ENCODE results near the gene RNF5.
"Not testable (repeated sequence)": the region's sequence is repeated elsewhere in the genome, so short reads cannot be mapped to it uniquely, and the experiment has no call there.

Gene RNF5

GRCh38 chr6:32189742-32190053 is 11.5 kb downstream of the RNF5 start:
- H3K36me3 Mint-ChIP-seq, result peaks cover 13% of the 10 kb centered on the region
- H3K9me3 Mint-ChIP-seq, result no peaks in the 10 kb centered on the region
- peak overlapping the region; percentile 78 for H3K27ac Mint-ChIP-seq
- peaks cover 71% of the 10 kb centered on the region for H3K4me1 Mint-ChIP-seq
- H3K4me3 Mint-ChIP-seq, result peak overlapping the region; percentile 95
- no peaks in the 10 kb centered on the region for H3K27me3 Mint-ChIP-seq

- H3K36me3 Mint-ChIP-seq, result peaks cover 13% of the 10 kb centered on the region
- peak within 1 kb of the TSS; percentile 95 for H3K4me3 Mint-ChIP-seq
- no peaks in the 10 kb centered on the region for H3K9me3 Mint-ChIP-seq
- H3K4me1 Mint-ChIP-seq, result peaks cover 76% of the 10 kb centered on the region
- H3K27ac Mint-ChIP-seq, result peak within 1 kb of the TSS; percentile 97
- no peaks in the 10 kb centered on the region for H3K27me3 Mint-ChIP-seq
Measured at GRCh38 chr6:32190054-32190851, 12.0 kb downstream of the RNF5 start, which contains the start of gene PBX2. TSS of gene PBX2 (minus strand) at chr6:32190202. CDS start at chr6:32189915, 287 bp downstream.

- Mint-ChIP-seq H3K36me3 (peaks cover 13% of the 10 kb centered on the region), H3K4me3 (peak overlapping the region; percentile 95), H3K27me3 (no peaks in the 10 kb centered on the region), H3K4me1 (peaks cover 71% of the 10 kb centered on the region), H3K9me3 (no peaks in the 10 kb centered on the region), H3K27ac (peak overlapping the region; percentile 97)
Measured at GRCh38 chr6:32190911-32191677, 12.9 kb downstream of the RNF5 start.

DNA sequence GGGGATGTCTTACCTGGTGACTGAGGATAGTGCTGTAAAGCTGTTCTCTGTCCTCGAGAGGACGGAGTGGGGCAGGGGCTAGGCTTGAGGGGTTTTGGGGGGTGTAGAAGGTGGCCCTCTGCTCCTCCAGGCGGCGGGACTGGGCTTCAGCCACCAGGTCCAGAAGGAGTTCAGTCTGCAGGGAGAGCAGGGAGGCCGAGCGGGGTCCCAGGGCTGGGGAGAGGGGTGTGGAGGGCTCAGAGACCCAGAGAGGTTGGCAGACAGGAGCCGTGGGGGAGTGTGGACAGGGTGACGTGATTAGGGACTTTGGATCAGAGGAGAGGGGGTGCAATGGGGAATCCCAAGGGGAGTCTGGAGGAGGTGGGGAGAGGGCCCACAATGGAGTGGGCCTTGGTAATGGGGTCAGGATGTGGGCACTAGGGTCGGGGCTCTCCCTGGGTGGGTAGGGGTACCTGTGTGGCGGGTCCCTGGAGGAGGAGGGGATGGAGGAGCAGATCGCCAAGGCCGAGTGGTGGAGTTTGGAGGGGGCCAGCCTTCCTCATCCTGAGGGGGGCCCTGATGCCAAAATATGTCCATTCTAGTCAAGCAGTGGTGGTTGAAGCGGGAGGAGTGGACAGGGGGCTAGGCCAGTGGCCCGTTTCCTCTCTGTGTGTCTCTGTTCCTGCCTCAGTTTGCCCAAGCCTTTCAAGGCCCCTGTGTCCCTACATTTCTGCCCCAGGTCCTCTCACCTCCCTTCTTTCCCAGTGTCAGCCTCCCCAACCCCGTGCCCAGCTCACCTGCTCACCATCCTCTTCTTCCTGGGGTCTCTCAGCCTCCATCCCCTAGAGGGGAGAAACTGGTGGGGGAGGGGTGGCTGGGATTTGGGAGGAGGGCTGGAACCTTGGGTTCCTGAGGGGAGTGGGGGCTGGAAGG is 13.7 kb downstream of the RNF5 start:
- Mint-ChIP-seq H3K27me3 (no peaks in the 10 kb centered on the region), H3K4me1 (peaks cover 71% of the 10 kb centered on the region), H3K36me3 (peaks cover 10% of the 10 kb centered on the region), H3K4me3 (peak overlapping the region; percentile 95), H3K27ac (peak overlapping the region; percentile 97), H3K9me3 (no peaks in the 10 kb centered on the region)

- no peaks in the 10 kb centered on the region for H3K9me3 Mint-ChIP-seq
- peak within 1 kb of the TSS; percentile 97 for H3K27ac Mint-ChIP-seq
- peaks cover 7% of the 10 kb centered on the region for H3K36me3 Mint-ChIP-seq
- H3K4me3 Mint-ChIP-seq, result peak within 1 kb of the TSS; percentile 95
- no peaks in the 10 kb centered on the region for H3K27me3 Mint-ChIP-seq
- H3K4me1 Mint-ChIP-seq, result peaks cover 67% of the 10 kb centered on the region
Measured at GRCh38 chr6:32192608-32193039, 14.4 kb downstream of the RNF5 start, which contains the start of gene GPSM3. TSS of gene GPSM3 (minus strand) at chr6:32192643. CDS start at chr6:32192513, 130 bp downstream.

DNA sequence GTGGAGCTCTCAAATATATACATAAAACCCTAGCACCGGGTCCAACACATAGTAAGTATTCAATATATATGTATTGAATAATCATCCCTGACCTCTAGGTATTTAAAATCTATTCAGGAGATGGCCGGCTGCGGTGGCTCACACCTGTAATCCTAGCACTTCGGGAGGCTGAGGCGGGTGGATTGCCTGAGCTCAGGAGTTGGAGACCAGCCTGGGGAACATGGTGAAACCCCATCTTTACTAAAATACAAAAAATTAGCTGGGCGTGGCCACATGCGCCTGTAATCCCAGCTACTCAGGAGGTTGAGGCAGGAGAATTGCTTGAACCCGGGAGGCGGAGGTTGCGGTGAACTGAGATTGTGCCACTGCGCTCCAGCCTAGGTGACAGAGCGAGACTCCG is 14.9 kb downstream of the RNF5 start:
- H3K27me3 Mint-ChIP-seq, H3K9me3 Mint-ChIP-seq, H3K36me3 Mint-ChIP-seq: not testable (repeated sequence)
- Mint-ChIP-seq H3K27ac (peak overlapping the region; percentile 97), H3K4me3 (peak overlapping the region; percentile 95), H3K4me1 (peaks cover 62% of the 10 kb centered on the region)

DNA sequence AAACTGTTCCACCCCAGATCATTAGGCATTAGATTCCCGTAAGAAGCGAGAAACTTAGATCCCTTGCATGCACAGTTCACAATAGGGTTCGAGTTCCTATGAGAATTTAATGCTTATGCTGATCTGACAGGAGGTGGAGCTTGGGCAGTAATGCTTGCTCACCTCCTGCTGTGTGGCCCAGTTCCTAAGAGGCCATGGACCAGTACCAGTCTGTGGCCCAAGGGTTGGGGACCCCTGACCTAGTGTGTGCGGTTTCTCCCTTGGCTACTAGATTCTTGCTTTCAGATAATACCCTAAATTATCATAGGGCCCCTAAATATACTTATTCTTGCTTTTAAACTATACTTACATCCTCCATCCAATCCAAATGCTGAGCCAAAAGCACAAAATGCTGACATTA is 16.2 kb downstream of the RNF5 start:
- Mint-ChIP-seq H3K4me3 (peak overlapping the region; percentile 95), H3K36me3 (peaks cover 3% of the 10 kb centered on the region), H3K27me3 (no peaks in the 10 kb centered on the region), H3K9me3 (no peaks in the 10 kb centered on the region), H3K27ac (peak overlapping the region; percentile 97), H3K4me1 (peaks cover 49% of the 10 kb centered on the region)

DNA sequence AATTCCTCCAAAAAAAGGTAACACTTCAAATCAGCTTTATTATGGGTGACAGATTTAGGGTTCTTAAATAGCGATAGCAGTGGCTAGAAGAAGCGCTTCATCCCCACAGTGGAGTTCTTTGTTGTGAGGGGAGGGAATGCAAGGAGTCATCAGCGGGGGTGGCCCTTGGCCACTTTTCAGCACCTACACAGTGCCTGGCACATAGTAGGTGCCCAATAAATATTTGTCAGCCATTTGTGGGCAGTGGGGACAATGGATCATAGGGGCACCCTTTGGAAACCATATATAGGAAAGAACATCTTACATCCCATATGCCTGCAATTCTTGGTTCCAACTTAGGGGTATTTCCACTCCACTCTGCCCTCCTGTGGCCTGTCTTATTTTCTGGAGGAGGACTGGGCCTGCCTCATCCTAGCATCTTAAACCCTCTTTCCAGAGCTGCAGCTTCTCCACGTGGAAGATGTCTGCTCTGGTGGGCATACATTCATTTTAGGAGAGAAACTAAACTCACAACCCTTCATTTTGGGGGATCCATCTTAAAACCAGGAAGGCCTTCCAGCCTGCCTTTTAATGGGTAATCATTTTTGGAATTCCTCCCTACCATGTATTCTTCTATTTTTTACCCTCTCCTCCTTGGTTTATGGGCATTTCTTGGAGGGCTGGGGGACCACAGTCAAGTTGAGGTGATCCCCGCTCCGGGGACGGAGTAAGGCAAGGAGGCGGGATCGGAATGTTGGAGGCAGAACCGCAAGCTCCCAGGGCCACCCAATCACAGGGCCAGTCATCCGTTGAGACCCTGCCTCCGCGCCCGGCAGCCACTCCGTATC is 16.8 kb downstream of the RNF5 start:
- peaks cover 3% of the 10 kb centered on the region for H3K36me3 Mint-ChIP-seq
- H3K4me3 Mint-ChIP-seq, result peak overlapping the region; percentile 95
- peak overlapping the region; percentile 97 for H3K27ac Mint-ChIP-seq
- H3K9me3 Mint-ChIP-seq, result no peaks in the 10 kb centered on the region
- no peaks in the 10 kb centered on the region for H3K27me3 Mint-ChIP-seq
- peaks cover 49% of the 10 kb centered on the region for H3K4me1 Mint-ChIP-seq

GRCh38 chr6:32195652-32195901 is 17.4 kb downstream of the RNF5 start:
- Mint-ChIP-seq H3K36me3 (peaks cover 3% of the 10 kb centered on the region), H3K4me3 (peak overlapping the region; percentile 95), H3K9me3 (no peaks in the 10 kb centered on the region), H3K27ac (peak overlapping the region; percentile 97), H3K4me1 (peaks cover 49% of the 10 kb centered on the region), H3K27me3 (no peaks in the 10 kb centered on the region)

- Mint-ChIP-seq H3K4me1 (peaks cover 47% of the 10 kb centered on the region), H3K9me3 (no peaks in the 10 kb centered on the region), H3K4me3 (peak overlapping the region; percentile 95), H3K27ac (peak overlapping the region; percentile 98), H3K36me3 (peaks cover 3% of the 10 kb centered on the region), H3K27me3 (no peaks in the 10 kb centered on the region)
Measured at GRCh38 chr6:32195902-32196681, 17.9 kb downstream of the RNF5 start.

GRCh38 chr6:32196682-32197616 is 18.7 kb downstream of the RNF5 start:
- H3K4me1 Mint-ChIP-seq, result peaks cover 40% of the 10 kb centered on the region
- H3K27ac Mint-ChIP-seq, result peak overlapping the region; percentile 69
- no peaks in the 10 kb centered on the region for H3K9me3 Mint-ChIP-seq
- H3K27me3 Mint-ChIP-seq, result no peaks in the 10 kb centered on the region
- no peaks in the 10 kb centered on the region for H3K36me3 Mint-ChIP-seq
- peak overlapping the region; percentile 95 for H3K4me3 Mint-ChIP-seq

- H3K9me3 Mint-ChIP-seq, result no peaks in the 10 kb centered on the region
- H3K36me3 Mint-ChIP-seq, result no peaks in the 10 kb centered on the region
- no peak overlapping the region for H3K4me3 Mint-ChIP-seq
- H3K27me3 Mint-ChIP-seq, result no peaks in the 10 kb centered on the region
- no peak overlapping the region for H3K27ac Mint-ChIP-seq
- peaks cover 33% of the 10 kb centered on the region for H3K4me1 Mint-ChIP-seq
Measured at GRCh38 chr6:32198345-32198696, 20.1 kb downstream of the RNF5 start.

GRCh38 chr6:32198866-32199265 is 20.7 kb downstream of the RNF5 start:
- Mint-ChIP-seq H3K27ac (no peak overlapping the region), H3K27me3 (no peaks in the 10 kb centered on the region), H3K4me1 (peaks cover 28% of the 10 kb centered on the region), H3K36me3 (no peaks in the 10 kb centered on the region), H3K4me3 (no peak overlapping the region), H3K9me3 (no peaks in the 10 kb centered on the region)

All from activated naive CD4-positive, alpha-beta T cell treated with anti-CD3 and anti-CD28 coated beads, Interleukin-2, amount 50 U/mL, for 24 hours (primary cell).